ENCODE measurements around the gene NPHS2.
"Not testable (repeated sequence)": the region's sequence is repeated elsewhere in the genome, so short reads cannot be mapped to it uniquely, and the experiment has no call there.

Gene NPHS2

GRCh38 chr1:179545321-179545720, 30.4 kb downstream of the NPHS2 start:
- DNase-seq = no peak

- DNase-seq = no peak
These were observed 34.0 kb downstream of the NPHS2 start for GRCh38 chr1:179541774-179542173.

- no peak for DNase-seq
These were observed 45.4 kb downstream of the NPHS2 start for GRCh38 chr1:179530352-179530751.

- no peak for DNase-seq
These were observed 46.1 kb downstream of the NPHS2 start for GRCh38 chr1:179529482-179530195.

GRCh38 chr1:179518544-179518943, 57.2 kb downstream of the NPHS2 start:
- not testable (repeated sequence) for DNase-seq

GRCh38 chr1:179516976-179517705, 58.6 kb downstream of the NPHS2 start:
- DNase-seq = no peak

GRCh38 chr1:179510038-179510437, 65.7 kb downstream of the NPHS2 start:
- DNase-seq = no peak

- DNase-seq = no peak
These were observed 66.4 kb downstream of the NPHS2 start for GRCh38 chr1:179509384-179509783.

- no peak for DNase-seq
These were observed 69.5 kb downstream of the NPHS2 start for GRCh38 chr1:179506199-179506598.

Measured in CD4-positive, alpha-beta T cell treated with Interleukin-17A for 1 hour (primary cell).